Measurements from ENCODE around the gene RNF150. TPM values are rescaled to one million over a fixed set of nuclear protein-coding genes. Genes with fewer than 3 reads are reported as not detected.

RNF150 gene
- total RNA-seq, 1 experiment from 2014 or later, result 4.4 TPM

- Mint-ChIP-seq H3K4me1 (no peaks in the 10 kb centered on the region), H3K27ac (no peak overlapping the region), H3K9me3 (no peaks in the 10 kb centered on the region), H3K27me3 (ENCODE audit: low read depth) (no peaks in the 10 kb centered on the region; the same call in 1 of the 2 replicates), H3K4me3 (no peak overlapping the region), H3K36me3 (ENCODE audit: insufficient read depth in 1 of 3, low read depth in 3 of 3) (no peaks in the 10 kb centered on the region)
- Histone ChIP-seq H3K9me3 (ENCODE audit: control insufficient read depth, low read depth, low read length) (no peaks in the 10 kb centered on the region), H3K79me2 (ENCODE audit: insufficient read depth, low read length) (no peaks in the 10 kb centered on the region), H3K56ac (ENCODE audit: insufficient read length, low read depth, low read length) (no peak overlapping the region), H3K4ac (ENCODE audit: low read depth, low read length) (no peak overlapping the region), H4K5ac (ENCODE audit: insufficient read length, low read depth, low read length) (no peak overlapping the region), H3K4me1 (ENCODE audit: insufficient read depth, low read length) (no peaks in the 10 kb centered on the region), H3K23me2 (ENCODE audit: insufficient read length, low read depth, low read length, poor library complexity, severe bottlenecking) (no peaks in the 10 kb centered on the region), H2BK12ac (ENCODE audit: insufficient read length, low read depth, low read length) (no peak overlapping the region), H3K27ac (ENCODE audit: insufficient read length, low read depth, low read length) (no peak overlapping the region), H2BK5ac (ENCODE audit: insufficient read length, low read length) (no peak overlapping the region), H3K9ac (ENCODE audit: extremely low read depth, insufficient read length, low read length) (no peak overlapping the region), H2AFZ (ENCODE audit: low read length) (no peak overlapping the region), H3T11ph (ENCODE audit: low read length) (no peak overlapping the region), H3K14ac (ENCODE audit: insufficient read depth, low read length) (no peak overlapping the region), H4K8ac (replicated peaks; ENCODE audit: insufficient read length, low read depth, low read length) (no peak overlapping the region), H2BK120ac (ENCODE audit: low read depth, low read length, poor library complexity, severe bottlenecking) (no peak overlapping the region), H4K91ac (ENCODE audit: insufficient read length, low read depth, low read length) (no peak overlapping the region), H2BK15ac (ENCODE audit: low read depth, low read length) (no peak overlapping the region), H3K23ac (ENCODE audit: insufficient read length, low read depth, low read length) (no peak overlapping the region), H3K27me3 (ENCODE audit: insufficient read depth, low read length) (no peaks in the 10 kb centered on the region), H2AK5ac (ENCODE audit: insufficient read length, low read length) (no peak overlapping the region), H3K18ac (ENCODE audit: insufficient read length, low read depth, low read length) (no peak overlapping the region), H3K79me1 (ENCODE audit: insufficient read depth, low read depth, low read length, poor library complexity, severe bottlenecking) (no peaks in the 10 kb centered on the region), H2BK20ac (ENCODE audit: low read depth, low read length, poor library complexity, severe bottlenecking) (no peak overlapping the region), H3K4me2 (ENCODE audit: insufficient read depth, insufficient read length, low read length) (no peak overlapping the region), H4K20me1 (ENCODE audit: control insufficient read depth, insufficient read depth, insufficient read length) (no peaks in the 10 kb centered on the region)
- no peak for TF ChIP-seq CTCF (conservative IDR thresholded peaks at IDR 0.05)
- WGBS (ENCODE audit: extremely low coverage, insufficient read length, low lambda C conversion rate), result no CpG with 5 or more reads among the region's 1 CpG
- DNase-seq, result no peak
Measured at GRCh38 chr4:141177171-141177570, 43.9 kb upstream of the RNF150 start.
